ENCODE results near the gene GRK4. TPM values are rescaled to one million over a fixed set of nuclear protein-coding genes. Genes with fewer than 3 reads are reported as not detected.

GRK4 gene
- total and polyA plus RNA-seq, 2 of the 4 experiments (the other 2 are of a cell fraction), result 1.6 to 2.2 TPM

GRCh38 chr4:2942037-2942531 is 21.3 kb upstream of the GRK4 start:
- H3K18ac ChIP-seq (ENCODE audit: low read depth, low read length), result no peak overlapping the region
- H2BK20ac ChIP-seq (ENCODE audit: low read depth, low read length), result no peak overlapping the region
- no peak overlapping the region for H4K91ac ChIP-seq (ENCODE audit: insufficient read depth, low read depth, low read length)
- H3K4me2 ChIP-seq (ENCODE audit: low read depth, low read length), result no peak overlapping the region
- H3K56ac ChIP-seq (ENCODE audit: extremely low read depth, insufficient read depth, low read length), result no peak overlapping the region
- no peak overlapping the region for H4K5ac ChIP-seq (ENCODE audit: low read depth, low read length)
- no peak overlapping the region for H3K23ac ChIP-seq (ENCODE audit: low read depth, low read length)
- ChIA-PET POLR2A (ENCODE audit: unreplicated experiment) (no interaction called here), CTCF (interaction anchor here (0.6 kb wide), 1 partner anchor 506 kb away, joined by 3 read pairs; no protein-coding TSS in a partner anchor)
- H3K9ac ChIP-seq (ENCODE audit: low read depth, low read length), result no peak overlapping the region
- no peak overlapping the region for H2BK15ac ChIP-seq (ENCODE audit: low read depth, low read length)
- dilution Hi-C loops (cut with HindIII; ENCODE audit: low sequenced_read_pairs, unreplicated experiment), result no loop called here
- no peaks in the 10 kb centered on the region for H3K9me3 ChIP-seq (ENCODE audit: control insufficient read depth, insufficient read depth, low read length)
- H3K4ac ChIP-seq (ENCODE audit: low read depth, low read length), result no peak overlapping the region
- no peak for TF ChIP-seq RCOR1 (IDR thresholded peaks at IDR 0.05; ENCODE audit: insufficient replicate concordance, low read length)
- no peak for TF ChIP-seq USF2 (IDR thresholded peaks at IDR 0.05; ENCODE audit: low read depth, low read length)
- no peak for TF ChIP-seq RFX5 (IDR thresholded peaks at IDR 0.05; ENCODE audit: low read depth, low read length)
- TF ChIP-seq NFE2L2 (IDR thresholded peaks at IDR 0.05; ENCODE audit: low read depth, low read length), result no peak
- TF ChIP-seq ELK1 (IDR thresholded peaks at IDR 0.05; ENCODE audit: borderline replicate concordance, low read depth, low read length), result no peak
- TF ChIP-seq CTCF (conservative IDR thresholded peaks at IDR 0.05; ENCODE audit: low read depth, low read length), result no peak
- no peak for TF ChIP-seq FOS (IDR thresholded peaks at IDR 0.05; ENCODE audit: low read depth, low read length)
- TF ChIP-seq RAD21 (IDR thresholded peaks at IDR 0.05; ENCODE audit: low read length), result no peak
- no peak for TF ChIP-seq SMC3 (IDR thresholded peaks at IDR 0.05; ENCODE audit: low read depth, low read length)
- TF ChIP-seq CEBPB (IDR thresholded peaks at IDR 0.05; ENCODE audit: low read depth, low read length), result no peak
- no peak for TF ChIP-seq BHLHE40 (IDR thresholded peaks at IDR 0.05; ENCODE audit: low read depth, low read length)
- no peak for TF ChIP-seq CHD1 (IDR thresholded peaks at IDR 0.05; ENCODE audit: low read depth, low read length)
- no peak for TF ChIP-seq MXI1 (IDR thresholded peaks at IDR 0.05; ENCODE audit: borderline replicate concordance, low read depth, low read length)
- no peak for TF ChIP-seq MAFK (IDR thresholded peaks at IDR 0.05; ENCODE audit: low read depth, low read length)
- no peak for TF ChIP-seq MAZ (IDR thresholded peaks at IDR 0.05; ENCODE audit: borderline replicate concordance, low read depth, low read length)
- TF ChIP-seq POLR2A (IDR thresholded peaks at IDR 0.05; ENCODE audit: low read depth, low read length), result no peak
- H3K27me3 ChIP-seq (ENCODE audit: control insufficient read depth, insufficient read depth, low read length), result no peaks in the 10 kb centered on the region
- BruUV-seq (replicated peaks), result no TSS peak
- peaks cover 11 to 45% of the 10 kb centered on the region in 2 experiments for H3K79me1 ChIP-seq (ENCODE audit: low read depth in 1 of 2, low read length in 2 of 2)
- intact Hi-C loops (cut with micrococcal nuclease), result no loop called here
- DNase-seq (no peak), ATAC-seq (ENCODE audit: low read depth) (no peak)
- 93% methylated on average over 16 of the region's 21 CpGs; no CpG with 5 or more reads in 1 of the 2 experiments for WGBS, 2 experiments (ENCODE audit: extremely low coverage in 2 of 2, insufficient read length in 1 of 2)
- H2AK5ac ChIP-seq (ENCODE audit: low read depth, low read length), result no peak overlapping the region
- no peak overlapping the region for H3K27ac ChIP-seq (ENCODE audit: insufficient read depth, low read length)
- H2BK120ac ChIP-seq (ENCODE audit: low read depth, low read length), result no peak overlapping the region
- H4K8ac ChIP-seq (ENCODE audit: low read depth in 2 of 2, low read length in 2 of 2), result no peak overlapping the region
- H2AFZ ChIP-seq (replicated peaks; ENCODE audit: low read length, poor library complexity), result no peak overlapping the region
- no peak overlapping the region for H3K14ac ChIP-seq (replicated peaks; ENCODE audit: low read depth, low read length)
- peaks cover 3% of the 10 kb centered on the region; the same call in 1 of the 2 replicates for H3K9me1 ChIP-seq (ENCODE audit: insufficient read depth, low read length)
- peak overlapping the region; percentile 85 for H2AK9ac ChIP-seq (replicated peaks; ENCODE audit: low read depth, low read length, poor library complexity)
- H3K36me3 ChIP-seq (ENCODE audit: control insufficient read depth, insufficient read depth, low read length), result peaks cover 78% of the 10 kb centered on the region
- in situ Hi-C loops (cut with MboI; ENCODE audit: low sequenced_read_pairs), result no loop called here
- no peak overlapping the region for H3K4me3 ChIP-seq (ENCODE audit: insufficient read depth, low read depth, low read length)
- peaks cover 33% of the 10 kb centered on the region for H4K20me1 ChIP-seq (ENCODE audit: insufficient read depth, low read length)
- H3K4me1 ChIP-seq (ENCODE audit: control insufficient read depth, insufficient read depth, low read length), result no peaks in the 10 kb centered on the region
- H2BK5ac ChIP-seq (ENCODE audit: low read depth, low read length, poor library complexity, severe bottlenecking), result no peak overlapping the region
